Glomerular visceral epithelial cell (primary cell): ENCODE data around the gene ELAVL2.

Source experiments
- DNase-seq: peaks from one replicate; pipeline ENCODE4 v3.0.0-alpha.2; 2016; ENCODE audit errors: extremely low spot score

ELAVL2 gene

DNA sequence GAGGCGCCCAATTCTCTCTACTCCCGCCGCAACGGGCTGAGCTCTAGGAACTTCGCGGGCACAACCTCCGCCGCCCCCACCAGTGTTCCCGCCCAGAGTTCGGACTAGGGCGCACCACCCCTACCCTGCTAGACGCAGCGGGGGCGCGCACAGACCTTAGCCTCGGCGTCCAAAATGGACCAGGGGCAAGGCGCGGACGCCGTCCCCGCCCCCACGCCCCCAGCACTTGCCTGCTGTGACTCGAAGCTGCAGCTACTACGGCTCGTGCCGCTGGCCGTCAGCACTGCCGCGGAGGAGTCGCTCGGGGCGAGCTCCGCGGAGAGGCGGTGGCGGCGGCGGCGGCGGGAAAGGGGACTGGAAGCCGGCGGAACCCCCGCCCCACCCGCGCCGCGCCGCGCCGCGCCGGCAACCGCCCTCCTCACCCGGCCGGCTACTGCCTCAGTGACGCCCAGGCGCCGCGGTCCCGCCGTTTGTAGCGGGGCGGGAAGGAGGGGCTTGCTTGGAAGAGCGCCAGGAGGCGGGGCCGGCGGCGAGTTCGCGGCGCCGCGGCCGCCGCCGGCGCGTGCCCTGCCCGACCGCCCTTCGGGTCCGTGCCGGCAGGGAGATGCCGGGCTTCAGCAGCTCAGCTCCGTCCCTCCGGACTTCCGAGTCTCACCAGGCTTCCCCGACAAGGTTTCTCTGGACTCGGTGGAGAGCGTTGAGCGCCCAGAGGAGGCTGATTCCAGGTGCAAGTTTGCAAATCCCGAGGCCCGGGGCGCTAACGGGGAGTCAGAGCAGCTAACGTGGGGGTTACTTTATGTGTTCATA, 4.5 kb downstream of the ELAVL2 start:
- DNase-seq = peak; percentile 51

DNA sequence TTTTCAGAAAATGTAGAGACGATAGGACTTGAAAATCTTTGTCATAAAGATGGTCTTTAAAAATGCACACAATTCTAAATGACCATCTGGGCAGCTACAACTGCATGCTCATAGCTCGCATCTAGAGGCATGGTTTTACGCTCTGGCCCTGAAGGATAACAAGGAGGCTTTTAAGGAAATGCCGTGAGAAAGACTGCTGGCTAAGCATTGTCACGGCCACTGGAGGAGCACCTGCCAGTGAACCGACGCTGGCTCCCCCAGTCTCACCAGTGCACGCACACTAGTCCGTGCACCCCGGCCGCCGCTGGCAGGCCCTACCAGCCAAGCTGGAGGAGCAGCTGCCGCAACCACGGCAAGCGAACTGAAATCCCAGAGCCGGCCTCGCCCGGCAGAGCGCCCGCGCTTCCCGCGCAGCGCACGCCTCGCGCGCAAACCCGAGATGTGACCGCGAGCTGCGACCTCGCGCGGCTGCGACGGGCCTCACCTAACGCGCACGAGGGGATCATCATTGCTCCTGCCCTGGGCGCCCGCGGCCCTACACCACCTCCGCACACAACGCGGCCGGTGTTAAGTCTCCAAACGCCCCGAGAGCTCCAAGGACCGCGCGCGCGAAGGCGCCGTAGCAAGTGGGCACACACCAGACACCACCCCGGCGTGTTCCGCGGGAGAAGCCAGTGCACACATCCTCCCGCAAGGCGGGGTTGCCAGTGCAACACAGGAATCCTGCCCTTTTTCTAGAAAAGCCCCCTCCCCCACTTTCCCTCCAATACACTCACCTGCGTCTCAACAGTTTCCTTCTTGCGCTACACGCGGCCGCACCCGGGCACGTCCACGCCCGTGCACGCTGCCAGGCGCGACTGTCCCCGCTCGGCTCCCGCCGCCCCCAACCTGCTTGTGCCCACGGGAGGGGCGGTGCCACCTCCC, 5.3 kb downstream of the ELAVL2 start:
- DNase-seq = no peak

DNA sequence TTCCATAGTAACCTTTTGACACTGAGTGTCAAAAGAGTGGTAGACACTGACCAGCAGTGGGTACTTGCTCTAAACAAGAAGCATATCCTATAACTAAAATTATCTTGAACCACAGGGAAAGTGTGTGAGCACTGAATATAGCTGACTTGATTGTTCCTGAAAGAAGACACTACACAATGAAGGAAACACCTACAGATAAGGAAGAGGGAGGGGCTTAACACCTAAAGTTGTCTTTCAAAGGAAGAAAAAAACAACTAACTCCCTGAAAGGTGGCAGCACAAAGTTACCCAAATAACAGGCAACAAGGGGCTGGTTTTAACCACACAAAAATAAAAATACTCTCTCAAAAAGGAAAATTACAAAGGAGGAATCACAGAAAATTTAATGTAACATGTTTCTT, 6.6 kb downstream of the ELAVL2 start:
- DNase-seq = no peak

GRCh38 chr9:23814243-23814642, 11.8 kb downstream of the ELAVL2 start:
- DNase-seq = no peak

GRCh38 chr9:23812673-23813072, 13.4 kb downstream of the ELAVL2 start:
- DNase-seq = no peak

- no peak for DNase-seq
These were observed 14.4 kb downstream of the ELAVL2 start for GRCh38 chr9:23811633-23812032.

DNA sequence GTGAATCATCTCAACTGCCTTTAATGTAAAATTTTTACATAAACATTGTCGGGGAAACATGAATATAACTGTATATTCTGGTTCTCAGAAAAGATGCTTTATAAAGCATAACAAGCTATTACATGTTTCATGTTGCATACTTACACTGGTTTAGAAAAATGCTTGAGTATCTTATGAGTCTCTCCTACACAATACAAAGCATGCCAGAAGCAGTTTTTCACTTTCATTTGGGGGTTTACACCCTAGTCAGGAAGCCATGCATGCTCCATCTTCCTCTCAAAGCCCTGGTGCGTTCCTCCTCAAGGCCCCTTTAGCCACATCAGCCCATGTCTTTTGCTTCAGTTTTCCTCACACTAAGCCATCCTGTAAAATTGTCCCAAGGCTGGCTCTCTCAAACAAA, 22.8 kb downstream of the ELAVL2 start:
- no peak for DNase-seq

DNA sequence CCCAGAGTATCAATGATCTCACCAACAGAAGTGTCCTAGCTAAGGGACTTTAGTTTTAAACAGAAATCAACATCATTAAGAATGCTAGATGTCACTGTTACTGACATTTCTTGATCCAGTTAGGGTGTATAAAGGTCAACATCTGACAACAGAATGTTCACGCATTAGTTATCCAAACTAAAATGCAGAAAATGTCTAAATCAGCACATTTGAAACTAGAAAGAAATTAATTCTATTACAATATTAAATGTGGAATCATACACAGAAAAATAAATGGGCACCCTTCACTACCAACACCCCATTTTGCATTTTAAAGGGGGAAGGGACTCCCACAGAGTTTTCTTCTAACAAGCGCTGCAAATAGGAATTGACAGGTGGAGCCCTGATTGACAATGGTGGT, 24.5 kb downstream of the ELAVL2 start:
- DNase-seq = no peak

DNA sequence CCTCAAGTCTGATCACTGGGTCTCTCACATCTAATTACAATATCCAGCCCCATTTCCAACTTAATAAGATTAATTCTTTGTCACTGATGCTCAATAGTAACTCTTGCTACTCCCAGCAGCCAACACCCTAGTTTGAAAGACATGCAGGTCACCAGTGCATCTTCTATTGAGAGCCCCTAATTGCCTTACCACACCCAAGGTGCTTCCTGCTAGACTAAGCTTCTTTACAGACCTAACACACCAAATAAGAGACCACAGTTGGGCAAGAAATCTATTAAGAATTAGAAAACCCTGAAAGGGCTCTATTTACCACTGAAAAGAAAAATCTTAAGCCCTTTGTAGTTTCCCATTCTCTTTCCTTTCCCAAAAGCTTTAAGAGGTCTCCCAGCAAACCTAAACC, 26.5 kb downstream of the ELAVL2 start:
- no peak for DNase-seq

GRCh38 chr9:23798325-23798724, 27.7 kb downstream of the ELAVL2 start:
- no peak for DNase-seq

DNA sequence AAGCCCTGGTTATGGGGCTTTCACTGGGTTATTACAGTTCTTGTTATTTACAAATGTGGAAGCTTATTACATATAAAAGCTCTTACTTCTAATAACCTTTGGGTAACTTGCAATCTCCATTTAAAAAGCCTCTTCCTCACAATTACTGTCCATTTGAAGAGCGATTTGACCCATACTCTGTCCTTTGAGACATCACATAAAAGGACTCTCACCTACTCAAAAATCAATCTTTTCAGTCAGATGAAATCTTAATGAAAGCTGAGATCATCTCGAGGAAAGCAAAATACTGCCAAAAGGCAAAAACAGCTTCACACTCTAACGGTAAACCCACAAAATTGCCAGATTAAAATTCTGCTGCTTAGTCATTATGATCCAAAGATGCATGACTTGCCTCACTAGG, 29.8 kb downstream of the ELAVL2 start:
- DNase-seq = no peak

DNA sequence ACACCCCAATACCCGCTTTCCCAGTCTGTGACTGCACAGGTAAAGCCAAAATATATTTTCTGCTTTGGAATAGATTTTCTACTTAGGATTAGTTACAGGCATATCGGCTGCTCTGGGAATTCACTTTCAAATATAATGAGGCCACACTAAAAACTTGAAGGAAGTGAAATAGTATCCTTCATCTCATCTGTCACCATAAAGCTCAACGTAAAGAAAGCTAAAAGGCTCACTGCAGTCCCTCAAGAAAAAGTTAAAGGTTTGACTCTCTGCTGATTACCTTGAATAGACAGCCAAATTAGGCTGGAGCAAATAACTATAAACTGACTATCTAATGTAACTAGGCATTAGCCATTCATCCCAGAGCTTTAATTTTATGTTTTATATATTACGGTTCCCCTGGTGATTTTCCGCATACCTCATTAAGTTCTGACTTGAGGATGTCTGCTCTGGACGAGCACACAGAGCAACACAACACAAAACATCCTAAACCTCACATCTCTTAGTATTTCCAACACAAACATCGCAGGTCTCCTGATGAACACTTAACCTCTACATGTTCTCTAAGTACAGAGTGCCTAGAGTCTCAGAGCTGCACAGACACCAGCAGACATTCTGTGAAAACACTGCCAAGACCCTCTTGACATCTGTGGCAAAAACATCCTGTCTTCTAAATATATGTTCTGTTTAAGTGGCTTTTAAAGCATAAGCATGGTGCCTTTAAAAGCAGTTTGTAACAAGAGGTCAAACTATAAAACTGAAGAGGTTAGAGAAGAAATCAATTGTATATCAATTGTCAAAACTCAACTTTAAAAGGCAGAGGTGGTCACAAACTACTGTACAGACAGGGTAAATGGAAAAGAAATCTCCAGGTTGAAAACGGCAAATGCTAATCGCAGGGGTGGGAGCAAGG, 35.4 kb downstream of the ELAVL2 start:
- no peak for DNase-seq

DNA sequence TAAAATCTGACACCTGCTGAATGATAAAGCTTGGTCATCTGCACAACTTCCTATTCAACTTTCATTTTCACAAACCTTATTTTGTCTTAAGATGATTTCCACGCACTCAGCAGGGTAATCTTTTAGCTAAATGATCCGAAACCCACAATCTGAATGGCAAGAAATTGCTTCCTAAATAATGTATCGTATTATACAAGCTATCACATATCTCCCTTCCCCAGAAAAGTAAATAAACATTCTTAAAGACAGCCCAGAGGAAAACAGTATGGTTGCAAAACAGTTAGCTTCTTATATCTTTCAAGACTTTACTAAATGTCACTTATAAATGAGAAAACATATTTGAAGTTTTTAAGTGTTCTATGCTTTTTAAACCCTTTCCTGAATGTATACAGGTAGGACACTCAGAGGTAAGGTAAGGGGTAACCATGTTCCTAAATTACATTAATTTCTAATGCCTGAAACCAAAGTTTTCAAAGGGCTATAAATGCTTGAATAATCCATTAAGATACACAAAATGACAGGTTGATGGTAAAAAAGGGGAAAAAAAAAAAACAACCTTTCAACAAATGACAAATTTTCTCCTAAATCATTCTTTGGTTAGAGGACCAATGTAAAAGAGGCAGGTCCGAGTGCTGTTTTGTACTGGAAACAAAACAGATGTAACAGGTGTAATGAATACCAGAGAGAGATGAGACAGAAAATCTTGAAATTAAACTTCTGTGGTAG, 36.3 kb downstream of the ELAVL2 start:
- no peak for DNase-seq

- no peak for DNase-seq
These were observed 41.1 kb downstream of the ELAVL2 start for GRCh38 chr9:23784962-23785361.

DNA sequence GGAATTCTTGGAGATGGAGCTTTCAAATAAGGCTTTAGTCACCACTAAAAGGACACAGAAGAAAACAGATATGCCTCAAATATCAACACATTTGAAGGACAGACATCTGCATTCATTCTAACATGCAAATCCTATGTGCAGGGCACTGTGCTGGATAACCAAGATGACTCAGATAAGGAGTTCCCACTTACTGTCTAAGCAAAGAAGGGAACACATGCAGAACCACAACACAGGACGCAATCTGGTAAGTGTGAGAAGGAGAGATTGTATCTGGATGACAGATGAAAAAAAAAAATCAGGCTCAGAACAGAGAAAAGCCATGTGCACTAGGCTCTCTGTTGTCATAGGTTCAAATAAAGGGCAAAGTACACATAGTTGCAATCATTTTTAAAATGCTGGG, 42.5 kb downstream of the ELAVL2 start:
- no peak for DNase-seq

- DNase-seq = no peak
These were observed 46.8 kb downstream of the ELAVL2 start for GRCh38 chr9:23779220-23779619.

GRCh38 chr9:23777328-23777727, 48.7 kb downstream of the ELAVL2 start:
- no peak for DNase-seq

GRCh38 chr9:23775549-23775948, 50.5 kb downstream of the ELAVL2 start:
- no peak for DNase-seq

DNA sequence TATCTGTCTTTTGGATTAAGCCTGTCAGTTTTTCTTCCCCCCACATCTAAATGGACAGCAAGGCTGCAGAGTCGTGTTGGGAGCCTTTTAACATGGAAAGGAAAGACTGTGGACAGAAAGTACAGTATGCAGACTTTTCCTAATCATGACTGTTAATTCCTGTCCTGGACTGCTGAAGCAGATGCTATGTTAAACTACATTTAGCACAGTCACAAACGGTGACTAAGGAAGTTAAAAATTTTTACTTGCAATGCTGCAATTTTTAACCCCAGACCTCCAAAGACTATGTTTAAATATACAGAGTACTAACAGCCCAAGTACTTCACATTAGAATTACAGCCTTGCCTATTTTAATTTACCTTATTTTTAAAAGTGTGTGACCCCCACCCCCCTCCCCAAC, 51.8 kb downstream of the ELAVL2 start:
- no peak for DNase-seq

GRCh38 chr9:23772385-23772783, 53.7 kb downstream of the ELAVL2 start:
- no peak for DNase-seq

DNA sequence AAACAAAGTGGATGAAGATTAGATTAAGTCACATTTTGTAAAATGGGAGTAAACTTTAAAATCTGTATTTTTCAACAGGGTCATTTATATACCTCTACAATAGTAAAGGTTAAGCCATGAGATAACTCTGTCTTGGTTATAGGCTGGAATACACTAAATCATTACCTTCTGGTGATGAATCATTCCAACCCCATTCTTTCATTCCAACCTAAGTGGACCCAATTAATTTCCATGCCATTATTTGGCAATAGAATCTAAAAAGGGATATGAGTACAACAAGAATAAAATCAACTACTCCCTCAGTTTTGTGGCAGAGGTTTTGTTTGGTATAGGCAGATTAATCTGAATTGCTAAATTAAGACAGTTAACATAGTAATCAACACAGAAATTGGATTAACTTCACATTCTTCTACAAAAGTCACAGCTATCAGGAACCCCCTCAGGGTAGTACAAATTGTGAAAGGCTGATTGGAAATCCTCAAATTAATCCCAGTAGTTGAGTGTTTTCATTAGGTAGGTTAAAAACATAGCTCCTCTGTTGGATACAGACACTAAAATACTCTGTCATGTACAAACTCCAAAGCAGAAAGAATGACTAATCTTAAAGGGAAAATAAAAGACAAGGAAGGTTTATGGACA, 54.2 kb downstream of the ELAVL2 start:
- no peak for DNase-seq
